IMR-90 (cell line): Measurements from ENCODE around the gene CRIP1.

Experiments used
- CHD1 ChIP-seq: IDR thresholded peaks from 2 replicates; pipeline ENCODE4 v1.6.1; 2012; ENCODE audit warnings: low read depth, low read length, improper control_type of control experiment
- FOS ChIP-seq: fragments of 150-350 bp; IDR thresholded peaks from 2 replicates; pipeline ENCODE4 v1.6.1; 2016; ENCODE audit warnings: low read depth, low read length
- RAD21 ChIP-seq: IDR thresholded peaks from 2 replicates; pipeline ENCODE4 v1.6.1; 2012; ENCODE audit warnings: low read length, improper control_type of control experiment
- RCOR1 ChIP-seq: IDR thresholded peaks from 2 replicates; pipeline ENCODE4 v1.6.1; 2012; ENCODE audit warnings: mild to moderate bottlenecking, low read length, improper control_type of control experiment; ENCODE audit not compliant: insufficient replicate concordance
- TF ChIP-seq, protein P1 (sequence below): conservative IDR thresholded peaks from 2 replicates; pipeline ENCODE4 v1.5.1; 2012; ENCODE audit warnings: mild to moderate bottlenecking, low read depth, low read length, improper control_type of control experiment

DNA sequence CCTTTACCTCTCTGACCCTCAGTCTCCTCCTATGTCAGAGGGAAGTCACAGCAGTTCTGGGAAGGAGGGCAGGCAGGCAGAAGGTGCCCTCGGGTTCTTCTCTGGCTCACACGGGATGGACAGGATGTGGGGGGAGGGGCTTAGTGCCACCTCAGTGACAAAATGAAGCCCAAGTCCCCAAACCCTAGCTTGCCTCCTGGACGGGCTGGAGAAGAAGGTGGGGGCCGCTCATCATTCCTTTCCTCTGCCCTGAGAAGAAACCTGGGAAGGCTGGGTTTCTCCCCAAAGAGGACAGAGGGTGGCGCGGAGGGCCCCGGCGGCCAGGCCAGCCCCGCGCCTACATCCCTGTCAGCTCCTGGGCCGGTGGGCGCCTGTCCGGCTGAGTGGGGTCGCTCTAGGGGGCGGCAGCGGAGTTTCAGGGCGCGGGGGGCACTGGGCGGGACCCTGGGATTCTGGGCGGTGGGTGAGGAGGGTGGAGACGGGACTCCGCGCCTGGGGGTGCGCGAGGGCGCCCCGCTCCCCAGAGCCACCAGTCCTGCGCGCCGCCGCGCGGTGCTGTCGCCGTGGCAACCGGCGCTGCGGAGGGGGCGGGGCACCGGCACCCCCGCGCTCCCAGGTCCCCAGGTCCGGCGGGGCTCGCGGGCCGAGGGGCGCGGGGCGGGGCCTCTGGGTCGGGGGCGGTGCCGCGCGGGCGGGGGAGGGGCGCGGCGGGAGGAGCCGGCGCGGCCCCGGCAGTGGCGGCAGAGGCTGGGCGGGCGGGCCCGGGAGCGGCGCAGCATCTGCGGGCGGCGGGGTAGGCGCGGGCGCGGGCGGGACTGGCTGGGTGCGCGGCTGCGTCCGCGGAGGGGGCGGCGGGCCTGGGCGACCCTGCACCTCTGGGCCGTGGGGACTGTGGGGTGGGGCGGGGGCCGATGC, 39.4 kb downstream of the CRIP1 start, which contains the start of gene TMEM121:
- TF ChIP-seq RCOR1 = no peak
- TF ChIP-seq RAD21 = no peak
- TF ChIP-seq FOS = no peak
- TF ChIP-seq, protein P1, sequence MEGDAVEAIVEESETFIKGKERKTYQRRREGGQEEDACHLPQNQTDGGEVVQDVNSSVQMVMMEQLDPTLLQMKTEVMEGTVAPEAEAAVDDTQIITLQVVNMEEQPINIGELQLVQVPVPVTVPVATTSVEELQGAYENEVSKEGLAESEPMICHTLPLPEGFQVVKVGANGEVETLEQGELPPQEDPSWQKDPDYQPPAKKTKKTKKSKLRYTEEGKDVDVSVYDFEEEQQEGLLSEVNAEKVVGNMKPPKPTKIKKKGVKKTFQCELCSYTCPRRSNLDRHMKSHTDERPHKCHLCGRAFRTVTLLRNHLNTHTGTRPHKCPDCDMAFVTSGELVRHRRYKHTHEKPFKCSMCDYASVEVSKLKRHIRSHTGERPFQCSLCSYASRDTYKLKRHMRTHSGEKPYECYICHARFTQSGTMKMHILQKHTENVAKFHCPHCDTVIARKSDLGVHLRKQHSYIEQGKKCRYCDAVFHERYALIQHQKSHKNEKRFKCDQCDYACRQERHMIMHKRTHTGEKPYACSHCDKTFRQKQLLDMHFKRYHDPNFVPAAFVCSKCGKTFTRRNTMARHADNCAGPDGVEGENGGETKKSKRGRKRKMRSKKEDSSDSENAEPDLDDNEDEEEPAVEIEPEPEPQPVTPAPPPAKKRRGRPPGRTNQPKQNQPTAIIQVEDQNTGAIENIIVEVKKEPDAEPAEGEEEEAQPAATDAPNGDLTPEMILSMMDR = no peak
- no peak for TF ChIP-seq CHD1
